ENCODE measurements around the gene PATJ.
"Not testable (repeated sequence)": the region's sequence is repeated elsewhere in the genome, so short reads cannot be mapped to it uniquely, and the experiment has no call there.

Gene PATJ

GRCh38 chr1:61956784-61957183, 214.5 kb downstream of the PATJ start:
- no peak overlapping the region for H2BK120ac ChIP-seq (ENCODE audit: low read depth, low read length)
- no peak overlapping the region for H3K27ac ChIP-seq (ENCODE audit: low read length, poor library complexity, severe bottlenecking)
- no peak overlapping the region for H3K9ac ChIP-seq (ENCODE audit: low read length)
- H4K8ac ChIP-seq (ENCODE audit: low read length): no peak overlapping the region
- H2AK5ac ChIP-seq (ENCODE audit: low read length, severe bottlenecking): no peak overlapping the region
- no peak overlapping the region for H3K18ac ChIP-seq (ENCODE audit: low read depth in 1 of 2, low read length in 2 of 2)
- H3K9me3 ChIP-seq (ENCODE audit: control insufficient read depth, low read length): no peaks in the 10 kb centered on the region
- no peaks in the 10 kb centered on the region for H3K36me3 ChIP-seq (ENCODE audit: control insufficient read depth in 1 of 2, insufficient read depth in 2 of 2, low read depth in 1 of 2, low read length in 2 of 2)
- H3K27me3 ChIP-seq (ENCODE audit: control insufficient read depth in 1 of 2, insufficient read depth in 1 of 2, low read length in 2 of 2): no peaks in the 10 kb centered on the region
- no peak overlapping the region for H2BK12ac ChIP-seq (ENCODE audit: low read length in 2 of 2)
- no peaks in the 10 kb centered on the region for H3K79me1 ChIP-seq (replicated peaks; ENCODE audit: low read length, poor library complexity, severe bottlenecking)
- H3K14ac ChIP-seq (ENCODE audit: low read length in 2 of 2): no peak overlapping the region
- no peak overlapping the region for H2BK15ac ChIP-seq (ENCODE audit: low read depth, poor library complexity, severe bottlenecking)
- DNase-seq: no peak
- H3K4me3 ChIP-seq (ENCODE audit: insufficient read depth in 1 of 2, low read depth in 1 of 2, low read length in 2 of 2): no peak overlapping the region
- H3K4me1 ChIP-seq (ENCODE audit: control insufficient read depth, insufficient read depth, low read depth, low read length): peaks cover 2% of the 10 kb centered on the region
- 41% methylated on average over 2 of the region's 2 CpGs for WGBS
- no peak overlapping the region for H3K4me2 ChIP-seq (ENCODE audit: low read length, poor library complexity, severe bottlenecking)
- H4K91ac ChIP-seq (ENCODE audit: low read length): no peak overlapping the region
- no peak overlapping the region for H3K4ac ChIP-seq (ENCODE audit: low read depth in 1 of 2, low read length in 2 of 2)
- no peak overlapping the region for H3K23ac ChIP-seq (ENCODE audit: low read length in 2 of 2)
- no peak overlapping the region for H2AFZ ChIP-seq (ENCODE audit: low read depth, low read length)
- no peak overlapping the region for H2BK5ac ChIP-seq (ENCODE audit: low read depth, low read length, poor library complexity, severe bottlenecking)

GRCh38 chr1:61961009-61961408, 218.7 kb downstream of the PATJ start:
- no peaks in the 10 kb centered on the region for H3K36me3 ChIP-seq (ENCODE audit: control insufficient read depth in 1 of 2, insufficient read depth in 2 of 2, low read depth in 1 of 2, low read length in 2 of 2)
- H2BK12ac ChIP-seq (ENCODE audit: low read length in 2 of 2): no peak overlapping the region
- no peak overlapping the region for H2BK120ac ChIP-seq (ENCODE audit: low read depth, low read length)
- no peak overlapping the region for H2AK5ac ChIP-seq (ENCODE audit: low read length, severe bottlenecking)
- H3K23ac ChIP-seq (ENCODE audit: low read length in 2 of 2): no peak overlapping the region
- no peak overlapping the region for H2BK15ac ChIP-seq (ENCODE audit: low read depth, poor library complexity, severe bottlenecking)
- H3K4me3 ChIP-seq (ENCODE audit: insufficient read depth in 1 of 2, low read depth in 1 of 2, low read length in 2 of 2): no peak overlapping the region
- H3K4me2 ChIP-seq (ENCODE audit: low read length, poor library complexity, severe bottlenecking): no peak overlapping the region
- no peak overlapping the region for H3K27ac ChIP-seq (ENCODE audit: low read length, poor library complexity, severe bottlenecking)
- H3K9me3 ChIP-seq (ENCODE audit: control insufficient read depth, low read length): no peaks in the 10 kb centered on the region
- 95% methylated on average over 3 of the region's 3 CpGs for WGBS
- H3K27me3 ChIP-seq (ENCODE audit: control insufficient read depth in 1 of 2, insufficient read depth in 1 of 2, low read length in 2 of 2): no peaks in the 10 kb centered on the region
- H3K4me1 ChIP-seq (ENCODE audit: control insufficient read depth, insufficient read depth, low read depth, low read length): peaks cover 2% of the 10 kb centered on the region
- H3K18ac ChIP-seq (ENCODE audit: low read depth in 1 of 2, low read length in 2 of 2): no peak overlapping the region
- no peak overlapping the region for H4K91ac ChIP-seq (ENCODE audit: low read length)
- no peak overlapping the region for H3K4ac ChIP-seq (ENCODE audit: low read depth in 1 of 2, low read length in 2 of 2)
- DNase-seq: no peak
- no peaks in the 10 kb centered on the region for H3K79me1 ChIP-seq (replicated peaks; ENCODE audit: low read length, poor library complexity, severe bottlenecking)
- no peak overlapping the region for H4K8ac ChIP-seq (ENCODE audit: low read length)
- no peak overlapping the region for H2AFZ ChIP-seq (ENCODE audit: low read depth, low read length)
- H2BK5ac ChIP-seq (ENCODE audit: low read depth, low read length, poor library complexity, severe bottlenecking): no peak overlapping the region
- no peak overlapping the region for H3K14ac ChIP-seq (ENCODE audit: low read length in 2 of 2)
- no peak overlapping the region for H3K9ac ChIP-seq (ENCODE audit: low read length)

GRCh38 chr1:61962631-61963030, 220.4 kb downstream of the PATJ start:
- 71% methylated on average over 1 of the region's 3 CpGs for WGBS
- Histone ChIP-seq H3K4me3 (ENCODE audit: insufficient read depth in 1 of 2, low read depth in 1 of 2, low read length in 2 of 2) (no peak overlapping the region), H3K27me3 (ENCODE audit: control insufficient read depth in 1 of 2, insufficient read depth in 1 of 2, low read length in 2 of 2) (no peaks in the 10 kb centered on the region), H3K9me3 (ENCODE audit: control insufficient read depth, low read length) (no peaks in the 10 kb centered on the region), H3K79me1 (replicated peaks; ENCODE audit: low read length, poor library complexity, severe bottlenecking) (no peaks in the 10 kb centered on the region), H2AFZ (ENCODE audit: low read depth, low read length) (no peak overlapping the region), H3K27ac (ENCODE audit: low read length, poor library complexity, severe bottlenecking) (no peak overlapping the region), H3K23ac (ENCODE audit: low read length in 2 of 2) (no peak overlapping the region), H3K36me3 (ENCODE audit: control insufficient read depth in 1 of 2, insufficient read depth in 2 of 2, low read depth in 1 of 2, low read length in 2 of 2) (no peaks in the 10 kb centered on the region), H2BK15ac (ENCODE audit: low read depth, poor library complexity, severe bottlenecking) (no peak overlapping the region), H3K14ac (ENCODE audit: low read length in 2 of 2) (no peak overlapping the region), H2BK120ac (ENCODE audit: low read depth, low read length) (no peak overlapping the region), H2BK5ac (ENCODE audit: low read depth, low read length, poor library complexity, severe bottlenecking) (no peak overlapping the region), H4K8ac (ENCODE audit: low read length) (no peak overlapping the region), H3K4ac (ENCODE audit: low read depth in 1 of 2, low read length in 2 of 2) (no peak overlapping the region), H3K18ac (ENCODE audit: low read depth in 1 of 2, low read length in 2 of 2) (no peak overlapping the region), H3K4me2 (ENCODE audit: low read length, poor library complexity, severe bottlenecking) (no peak overlapping the region), H4K91ac (ENCODE audit: low read length) (no peak overlapping the region), H3K4me1 (ENCODE audit: control insufficient read depth, insufficient read depth, low read depth, low read length) (peaks cover 2% of the 10 kb centered on the region), H2AK5ac (ENCODE audit: low read length, severe bottlenecking) (no peak overlapping the region), H2BK12ac (ENCODE audit: low read length in 2 of 2) (no peak overlapping the region), H3K9ac (ENCODE audit: low read length) (no peak overlapping the region)
- no peak for DNase-seq

- H3K36me3 ChIP-seq (ENCODE audit: control insufficient read depth in 1 of 2, insufficient read depth in 2 of 2, low read depth in 1 of 2, low read length in 2 of 2); H3K27me3 ChIP-seq (ENCODE audit: control insufficient read depth in 1 of 2, insufficient read depth in 1 of 2, low read length in 2 of 2); H2BK120ac ChIP-seq (ENCODE audit: low read depth, low read length); H3K18ac ChIP-seq (ENCODE audit: low read depth in 1 of 2, low read length in 2 of 2); H3K14ac ChIP-seq (ENCODE audit: low read length in 2 of 2); H2AK5ac ChIP-seq (ENCODE audit: low read length, severe bottlenecking); H3K4me2 ChIP-seq (ENCODE audit: low read length, poor library complexity, severe bottlenecking); H2BK12ac ChIP-seq (ENCODE audit: low read length in 2 of 2); H3K4me3 ChIP-seq (ENCODE audit: insufficient read depth in 1 of 2, low read depth in 1 of 2, low read length in 2 of 2); H3K23ac ChIP-seq (ENCODE audit: low read length in 2 of 2); H2AFZ ChIP-seq (ENCODE audit: low read depth, low read length); H3K9ac ChIP-seq (ENCODE audit: low read length); H3K4ac ChIP-seq (ENCODE audit: low read depth in 1 of 2, low read length in 2 of 2); H3K4me1 ChIP-seq (ENCODE audit: control insufficient read depth, insufficient read depth, low read depth, low read length); H3K9me3 ChIP-seq (ENCODE audit: control insufficient read depth, low read length); H2BK5ac ChIP-seq (ENCODE audit: low read depth, low read length, poor library complexity, severe bottlenecking); DNase-seq; H3K27ac ChIP-seq (ENCODE audit: low read length, poor library complexity, severe bottlenecking); H2BK15ac ChIP-seq (ENCODE audit: low read depth, poor library complexity, severe bottlenecking); H3K79me1 ChIP-seq (replicated peaks; ENCODE audit: low read length, poor library complexity, severe bottlenecking); H4K8ac ChIP-seq (ENCODE audit: low read length); H4K91ac ChIP-seq (ENCODE audit: low read length): not testable (repeated sequence)
- WGBS: 77% methylated on average over 8 of the region's 9 CpGs
These were observed 224.4 kb downstream of the PATJ start for GRCh38 chr1:61966450-61967225.

Data from mesenchymal stem cell (in vitro differentiated cells and primary cell).